ENCODE data around the gene ANXA1. TPM values are rescaled to one million over a fixed set of nuclear protein-coding genes. Genes with fewer than 3 reads are reported as not detected.
"Not testable (repeated sequence)": the region's sequence is repeated elsewhere in the genome, so short reads cannot be mapped to it uniquely, and the experiment has no call there.

Gene ANXA1
- total RNA-seq, 2 experiments from 2014 or later, result 17.9 to 19.9 TPM

DNA sequence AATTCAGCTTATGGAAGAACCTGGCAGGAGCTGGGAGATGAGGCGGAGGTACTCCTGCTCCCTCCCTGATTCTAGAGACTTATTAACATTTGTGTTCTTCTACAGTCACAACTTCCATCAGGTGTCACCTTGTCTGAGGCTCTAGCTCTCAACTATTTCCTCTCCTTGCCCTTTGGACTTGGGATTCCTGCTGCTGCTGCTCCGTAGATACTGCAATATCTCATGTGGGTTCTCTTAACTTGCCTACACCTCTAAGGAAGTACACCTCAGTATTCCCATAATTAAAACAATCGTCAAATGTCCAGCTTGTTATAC lies 21.2 kb downstream of the ANXA1 start:
- Mint-ChIP-seq H3K4me1 (ENCODE audit: low read depth) (peaks cover 9% of the 10 kb centered on the region), H3K4me3 (no peak overlapping the region), H3K9me3 (no peaks in the 10 kb centered on the region), H3K27me3 (ENCODE audit: low read depth) (no peaks in the 10 kb centered on the region), H3K36me3 (ENCODE audit: low read depth) (peaks cover 6% of the 10 kb centered on the region), H3K27ac (no peak overlapping the region)
- CTCF ChIA-PET, result interaction anchor here (0.6 to 1.2 kb wide), 3 partner anchors 61 to 136 kb away, joined by 3 to 4 read pairs (median 3); no protein-coding TSS in a partner anchor
- intact Hi-C loops (cut with micrococcal nuclease), result no loop called here
- DNase-seq, result no peak

DNA sequence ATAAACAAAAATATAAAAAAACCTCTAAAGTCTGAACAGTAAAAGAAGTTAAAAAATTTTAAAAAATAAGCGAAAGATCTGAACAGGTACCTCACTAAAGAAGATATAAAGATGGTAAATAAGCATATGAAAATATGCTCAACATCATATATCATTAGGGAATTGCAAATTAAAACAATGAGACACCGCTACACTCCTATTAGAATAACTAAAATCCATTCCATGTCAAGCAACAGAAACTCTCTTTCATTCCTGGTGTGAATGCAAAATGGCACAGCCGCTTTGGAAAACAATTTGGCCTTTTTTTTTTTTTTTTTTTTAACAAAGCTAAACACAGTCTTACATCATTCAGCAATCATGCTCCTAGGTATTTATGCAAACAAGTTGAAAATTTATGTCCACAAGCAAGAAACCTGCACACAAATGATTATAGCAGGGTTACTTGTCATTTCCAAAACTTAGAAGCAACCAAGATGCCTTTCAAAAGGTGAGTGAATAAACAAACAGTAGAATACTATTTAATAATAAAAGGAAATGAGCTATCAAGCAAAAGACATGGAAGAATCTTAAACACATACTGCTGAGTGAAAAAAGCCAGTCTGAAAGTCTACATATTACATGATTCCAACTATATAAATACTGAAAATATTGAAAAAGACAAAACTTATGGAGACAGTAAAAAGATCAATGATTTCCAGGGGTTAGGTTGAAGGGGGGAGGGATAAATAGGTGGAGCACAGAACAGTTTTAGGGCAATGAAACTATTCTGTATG lies 22.1 kb downstream of the ANXA1 start:
- no peaks in the 10 kb centered on the region for H3K9me3 Mint-ChIP-seq
- intact Hi-C loops (cut with micrococcal nuclease), result no loop called here
- no peaks in the 10 kb centered on the region for H3K36me3 Mint-ChIP-seq (ENCODE audit: low read depth)
- no peak for DNase-seq
- no peak overlapping the region for H3K4me3 Mint-ChIP-seq
- no peak overlapping the region for H3K27ac Mint-ChIP-seq
- H3K27me3 Mint-ChIP-seq (ENCODE audit: low read depth), result no peaks in the 10 kb centered on the region
- H3K4me1 Mint-ChIP-seq (ENCODE audit: low read depth), result peaks cover 5% of the 10 kb centered on the region
- CTCF ChIA-PET, result interaction anchor here (1.2 to 1.7 kb wide), 2 partner anchors 66 to 67 kb away, joined by 3 read pairs; no protein-coding TSS in a partner anchor

DNA sequence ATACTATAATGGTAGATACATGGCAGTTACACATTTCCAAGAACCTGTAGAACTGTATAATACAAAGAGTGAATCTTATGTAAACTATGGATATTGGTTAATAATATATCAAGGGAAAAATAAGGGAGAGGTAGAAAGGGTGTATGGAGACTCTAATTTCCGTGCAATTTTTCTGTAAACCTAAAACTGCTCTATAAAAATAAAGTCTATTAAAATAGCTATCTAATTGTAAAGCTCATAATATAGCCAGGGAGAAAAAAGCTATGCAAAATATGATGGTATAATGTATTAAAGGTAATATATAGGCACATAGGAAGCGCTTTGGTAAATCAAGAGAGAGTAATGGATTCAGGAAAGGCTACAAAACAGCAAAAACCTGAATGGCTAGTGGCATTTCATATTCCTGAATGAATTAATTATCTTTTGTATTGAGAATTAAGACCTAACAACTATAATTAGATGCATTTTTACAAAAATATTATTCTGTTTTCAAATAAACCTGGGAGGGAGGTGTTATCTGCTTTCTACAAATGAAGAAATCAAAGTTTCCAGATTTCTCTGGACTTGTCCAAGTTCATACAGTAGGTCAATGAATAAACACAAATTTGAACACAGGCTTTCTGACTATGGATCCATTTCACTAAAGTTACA lies 22.8 kb downstream of the ANXA1 start:
- no peak overlapping the region for H3K27ac Mint-ChIP-seq
- CTCF ChIA-PET, result interaction anchor here (1.7 kb wide), 1 partner anchor 68 kb away, joined by 3 read pairs; no protein-coding TSS in a partner anchor

DNA sequence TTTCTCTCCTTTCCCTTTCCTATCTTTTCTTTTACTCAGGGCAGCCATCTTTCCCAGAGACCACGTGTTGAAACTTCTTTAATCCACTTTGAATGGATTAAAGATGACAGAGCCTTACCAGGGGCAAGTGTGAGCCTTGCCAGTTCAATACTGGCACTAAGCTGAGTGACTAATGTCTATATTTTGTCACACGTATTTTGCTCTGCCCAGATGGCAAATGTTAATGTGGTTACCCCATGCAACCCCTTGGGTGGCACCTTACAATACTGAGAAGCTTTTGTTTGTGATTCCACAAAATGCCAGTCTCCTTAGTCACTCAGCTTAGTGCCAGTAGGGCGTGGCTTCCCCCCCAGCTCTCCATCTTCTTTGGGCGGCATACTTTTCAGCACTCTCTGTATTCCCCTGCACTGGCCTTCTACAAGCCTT lies 24.8 kb downstream of the ANXA1 start:
- peaks cover 13% of the 10 kb centered on the region for H3K4me1 Mint-ChIP-seq (ENCODE audit: low read depth)
- CTCF ChIA-PET, result interaction anchor here (0.7 to 9.5 kb wide), 7 partner anchors 13 to 1970 kb away, joined by 3 to 167 read pairs (median 4); partner anchors contain the start of gene ANXA1
- intact Hi-C loops (cut with micrococcal nuclease), result no loop called here
- DNase-seq, result no peak
- no peak overlapping the region for H3K4me3 Mint-ChIP-seq
- no peaks in the 10 kb centered on the region for H3K9me3 Mint-ChIP-seq
- H3K27me3 Mint-ChIP-seq (ENCODE audit: low read depth), result no peaks in the 10 kb centered on the region
- H3K36me3 Mint-ChIP-seq (ENCODE audit: low read depth), result no peaks in the 10 kb centered on the region
- no peak overlapping the region for H3K27ac Mint-ChIP-seq

More for the DNA sequence above, 22.8 kb downstream of the ANXA1 start:
- intact Hi-C loops (cut with micrococcal nuclease), result no loop called here
- Mint-ChIP-seq H3K9me3 (no peaks in the 10 kb centered on the region), H3K36me3 (ENCODE audit: low read depth) (no peaks in the 10 kb centered on the region), H3K27me3 (ENCODE audit: low read depth) (no peaks in the 10 kb centered on the region), H3K4me3 (no peak overlapping the region), H3K4me1 (ENCODE audit: low read depth) (peaks cover 9% of the 10 kb centered on the region)
- DNase-seq, result no peak

DNA sequence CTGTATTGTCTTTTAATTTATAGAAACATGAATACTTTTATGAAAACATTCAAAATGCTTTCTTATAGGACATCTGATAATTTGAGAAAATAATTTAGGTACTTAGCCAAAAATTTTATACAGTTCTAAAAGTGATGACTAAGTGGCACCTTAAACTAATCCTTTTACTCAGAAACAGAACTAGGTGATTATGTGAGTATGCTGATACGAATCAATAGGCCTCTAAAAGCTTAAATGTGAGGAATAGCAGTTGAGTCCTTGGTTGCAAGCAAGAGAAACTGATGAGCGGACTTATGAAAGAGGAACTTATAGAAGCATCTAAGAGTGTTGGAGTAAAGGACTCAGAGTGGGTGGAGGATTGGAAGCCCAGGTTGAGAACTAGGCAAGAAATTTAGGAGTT lies 26.4 kb downstream of the ANXA1 start:
- intact Hi-C loops (cut with micrococcal nuclease), result loop anchor here (1.0 to 2.0 kb wide), 2 partner anchors 23 to 46 kb away; no protein-coding TSS in a partner anchor
- CTCF ChIA-PET, result interaction anchor here (0.7 to 9.5 kb wide), 5 partner anchors 23 to 321 kb away, joined by 3 to 167 read pairs (median 4); no protein-coding TSS in a partner anchor
- Mint-ChIP-seq H3K27ac (no peak overlapping the region), H3K27me3 (ENCODE audit: low read depth) (no peaks in the 10 kb centered on the region), H3K9me3 (no peaks in the 10 kb centered on the region), H3K4me1 (ENCODE audit: low read depth) (peaks cover 13% of the 10 kb centered on the region), H3K36me3 (ENCODE audit: low read depth) (no peaks in the 10 kb centered on the region), H3K4me3 (no peak overlapping the region)
- DNase-seq, result no peak

DNA sequence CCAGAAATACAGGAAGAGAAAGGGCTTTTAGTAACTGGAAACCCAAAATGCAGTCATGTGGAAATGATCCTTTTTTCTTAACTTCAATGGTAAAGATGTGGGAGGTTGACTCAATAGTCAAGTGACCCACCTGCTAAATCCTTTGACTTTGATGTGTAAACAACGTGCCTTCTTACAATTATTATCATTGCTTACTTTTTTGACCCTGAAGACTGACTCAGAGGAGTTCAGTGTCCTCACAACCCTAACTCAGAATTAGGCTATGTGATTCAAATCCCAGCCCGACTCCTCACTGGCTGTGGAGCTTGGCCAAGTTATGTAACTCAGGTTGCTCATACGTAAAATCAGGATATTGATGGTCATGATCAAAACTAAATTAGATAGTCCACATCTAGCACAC lies 27.9 kb downstream of the ANXA1 start:
- Mint-ChIP-seq H3K36me3 (ENCODE audit: low read depth) (no peaks in the 10 kb centered on the region), H3K4me1 (ENCODE audit: low read depth) (peaks cover 13% of the 10 kb centered on the region), H3K4me3 (no peak overlapping the region), H3K27me3 (ENCODE audit: low read depth) (no peaks in the 10 kb centered on the region), H3K9me3 (no peaks in the 10 kb centered on the region), H3K27ac (no peak overlapping the region)
- no peak for DNase-seq
- CTCF ChIA-PET, result interaction anchor here (0.6 to 9.5 kb wide), 3 partner anchors 70 to 157 kb away, joined by 3 to 167 read pairs (median 4); no protein-coding TSS in a partner anchor
- intact Hi-C loops (cut with micrococcal nuclease), result loop anchor here (2.0 kb wide), 1 partner anchor 25 kb away; no protein-coding TSS in a partner anchor

DNA sequence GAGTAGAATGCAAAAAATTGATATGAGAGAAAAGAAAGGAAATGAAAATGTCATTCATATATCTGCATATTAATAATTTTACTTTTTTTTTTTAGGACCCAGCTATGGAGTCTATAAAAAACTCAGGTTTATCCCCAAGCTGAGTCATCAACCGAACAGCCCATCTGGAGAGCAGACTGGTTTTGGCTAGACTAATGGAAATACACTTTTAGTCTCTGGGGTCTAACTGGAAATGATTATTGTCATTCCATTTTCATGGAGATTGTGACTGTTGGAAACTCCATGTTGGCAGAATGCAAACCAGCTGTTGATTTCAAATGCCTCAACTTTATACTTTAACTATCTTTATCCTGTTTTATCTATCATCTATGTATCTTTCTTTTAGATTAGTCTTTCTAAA lies 28.7 kb downstream of the ANXA1 start:
- no peak for DNase-seq
- peaks cover 13% of the 10 kb centered on the region for H3K4me1 Mint-ChIP-seq (ENCODE audit: low read depth)
- intact Hi-C loops (cut with micrococcal nuclease), result loop anchor here (10.0 kb wide), 1 partner anchor 896 kb away; no protein-coding TSS in a partner anchor
- CTCF ChIA-PET, result interaction anchor here (0.5 to 9.5 kb wide), 4 partner anchors 71 to 399 kb away, joined by 3 to 167 read pairs (median 4); no protein-coding TSS in a partner anchor
- H3K27ac Mint-ChIP-seq, result no peak overlapping the region
- H3K9me3 Mint-ChIP-seq, result no peaks in the 10 kb centered on the region
- no peaks in the 10 kb centered on the region for H3K27me3 Mint-ChIP-seq (ENCODE audit: low read depth)
- no peaks in the 10 kb centered on the region for H3K36me3 Mint-ChIP-seq (ENCODE audit: low read depth)
- no peak overlapping the region for H3K4me3 Mint-ChIP-seq

DNA sequence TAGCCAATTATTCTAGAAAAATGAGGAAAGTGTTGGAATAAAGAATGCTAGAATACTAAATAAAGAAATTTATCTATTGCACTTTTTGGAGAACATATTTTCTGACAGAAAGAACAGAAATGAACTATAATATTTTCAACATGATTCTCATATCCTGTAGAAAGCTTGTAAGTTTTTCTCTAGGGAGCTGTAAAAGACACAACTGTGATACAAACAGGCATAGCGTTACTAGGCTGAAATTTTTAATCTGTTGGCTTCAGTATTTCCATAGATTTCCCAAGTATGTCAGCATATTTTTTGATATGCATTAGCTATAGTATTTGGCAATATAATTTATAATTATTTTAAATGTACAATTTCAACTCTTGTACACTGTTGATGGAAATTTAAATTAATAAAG lies 31.3 kb downstream of the ANXA1 start:
- CTCF ChIA-PET, result interaction anchor here (1.0 to 9.5 kb wide), 8 partner anchors 20 to 103 kb away, joined by 3 to 167 read pairs (median 4); no protein-coding TSS in a partner anchor
- H3K27ac Mint-ChIP-seq, result no peak overlapping the region
- no peaks in the 10 kb centered on the region for H3K9me3 Mint-ChIP-seq
- H3K4me1 Mint-ChIP-seq (ENCODE audit: low read depth), result peaks cover 11% of the 10 kb centered on the region
- H3K4me3 Mint-ChIP-seq, result no peak overlapping the region
- H3K36me3 Mint-ChIP-seq (ENCODE audit: low read depth), result no peaks in the 10 kb centered on the region
- no peak for DNase-seq
- H3K27me3 Mint-ChIP-seq (ENCODE audit: low read depth), result peaks cover 1% of the 10 kb centered on the region
- intact Hi-C loops (cut with micrococcal nuclease), result loop anchor here (10.0 kb wide), 1 partner anchor 898 kb away; no protein-coding TSS in a partner anchor

DNA sequence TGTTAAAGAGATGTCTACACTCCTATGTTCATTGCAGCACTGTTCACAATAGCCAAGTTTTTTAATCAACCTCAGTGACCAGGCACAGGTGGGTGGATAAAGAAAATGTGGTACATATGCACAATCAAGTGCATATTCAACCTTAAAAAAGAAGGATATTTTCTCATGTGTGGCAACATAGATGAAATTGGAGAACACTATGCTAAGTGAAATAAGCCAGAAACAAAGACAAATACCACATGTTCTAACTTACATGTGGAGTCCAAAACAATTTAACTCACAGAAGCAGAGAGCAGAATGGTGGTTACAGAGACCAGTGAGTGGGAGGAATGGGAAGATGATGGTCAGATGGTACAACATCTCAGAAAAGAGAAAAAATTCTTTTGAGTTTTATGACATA lies 31.8 kb downstream of the ANXA1 start:
- Mint-ChIP-seq H3K27me3 (ENCODE audit: low read depth) (peaks cover 2% of the 10 kb centered on the region), H3K9me3 (no peaks in the 10 kb centered on the region), H3K4me1 (ENCODE audit: low read depth) (peaks cover 8% of the 10 kb centered on the region), H3K4me3 (no peak overlapping the region), H3K27ac (no peak overlapping the region), H3K36me3 (ENCODE audit: low read depth) (no peaks in the 10 kb centered on the region)
- CTCF ChIA-PET, result interaction anchor here (0.8 to 9.5 kb wide), 8 partner anchors 26 to 104 kb away, joined by 3 to 167 read pairs (median 4); no protein-coding TSS in a partner anchor
- DNase-seq, result no peak
- intact Hi-C loops (cut with micrococcal nuclease), result loop anchor here (10.0 kb wide), 1 partner anchor 899 kb away; no protein-coding TSS in a partner anchor

DNA sequence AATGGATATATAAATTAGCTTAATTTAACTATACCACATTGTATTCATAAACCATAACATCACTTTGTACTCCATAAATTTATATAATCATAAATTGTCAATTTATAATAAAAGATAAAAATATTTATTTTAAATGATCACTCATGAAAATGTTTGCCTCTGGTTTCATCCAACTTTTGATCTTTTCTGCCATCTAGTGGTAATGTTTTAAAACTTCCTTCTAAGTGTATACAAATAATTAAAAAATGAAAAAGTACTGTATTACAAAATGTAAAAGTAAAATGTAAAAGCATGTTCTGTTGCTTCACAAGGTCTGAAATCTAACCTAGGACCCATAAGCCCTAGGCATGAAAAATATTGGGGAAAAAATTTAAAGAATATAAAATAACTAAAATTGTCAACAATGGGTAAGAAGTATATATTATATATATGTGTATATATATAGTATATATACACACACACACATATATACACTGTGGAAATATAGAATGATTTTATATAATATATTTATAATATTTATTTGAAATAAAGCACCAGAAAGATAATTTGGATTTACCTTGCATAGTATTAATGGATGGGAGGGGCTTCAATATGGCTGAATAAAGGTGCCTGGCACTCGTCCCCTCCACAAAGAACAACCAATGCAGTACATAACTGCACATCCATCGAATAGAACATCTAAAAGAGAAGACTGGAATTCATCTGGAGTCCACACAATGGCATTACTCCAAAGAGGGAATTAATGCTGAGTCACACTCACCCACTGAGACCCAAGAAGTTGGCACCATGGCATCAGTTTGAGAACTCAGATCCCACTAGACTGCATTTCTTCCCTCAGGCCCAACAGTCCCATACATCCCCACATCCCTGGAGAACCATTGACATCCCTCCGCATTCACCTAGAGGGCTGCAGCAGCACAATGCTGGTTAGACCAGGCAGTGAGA lies 32.5 kb downstream of the ANXA1 start:
- CTCF ChIA-PET, result interaction anchor here (0.8 to 9.5 kb wide), 6 partner anchors 27 to 104 kb away, joined by 3 to 167 read pairs (median 4); no protein-coding TSS in a partner anchor
- no peak overlapping the region for H3K4me3 Mint-ChIP-seq
- H3K4me1 Mint-ChIP-seq (ENCODE audit: low read depth), result peaks cover 6% of the 10 kb centered on the region
- no peak for DNase-seq
- H3K27ac Mint-ChIP-seq, result no peak overlapping the region
- no peaks in the 10 kb centered on the region for H3K9me3 Mint-ChIP-seq
- H3K27me3 Mint-ChIP-seq (ENCODE audit: low read depth), result peaks cover 2% of the 10 kb centered on the region
- no peaks in the 10 kb centered on the region for H3K36me3 Mint-ChIP-seq (ENCODE audit: low read depth)
- intact Hi-C loops (cut with micrococcal nuclease), result loop anchor here (1.0 to 10.0 kb wide), 3 partner anchors 77 to 899 kb away; no protein-coding TSS in a partner anchor

DNA sequence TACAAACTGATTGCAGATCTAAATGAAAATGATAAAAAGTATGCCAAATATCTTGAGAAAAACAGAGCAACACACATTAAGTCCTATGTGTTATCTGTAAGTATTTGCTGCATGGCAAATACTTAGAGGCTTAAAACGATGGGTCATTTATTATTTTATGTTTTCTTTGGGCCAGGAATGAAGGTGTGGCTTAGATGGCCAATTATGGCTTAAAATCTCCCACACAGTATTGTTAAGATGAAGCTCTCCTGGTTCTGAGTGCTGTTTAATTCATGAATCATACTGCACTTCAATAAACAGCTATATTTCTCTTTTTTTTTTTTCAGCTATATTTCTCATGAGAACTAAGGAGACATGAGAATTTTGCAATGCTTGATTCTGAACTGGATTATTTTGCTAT lies 39.4 kb downstream of the ANXA1 start:
- H3K4me3 Mint-ChIP-seq; H3K27ac Mint-ChIP-seq; intact Hi-C loops (cut with micrococcal nuclease); H3K36me3 Mint-ChIP-seq (ENCODE audit: low read depth); H3K9me3 Mint-ChIP-seq; H3K4me1 Mint-ChIP-seq (ENCODE audit: low read depth); H3K27me3 Mint-ChIP-seq (ENCODE audit: low read depth); DNase-seq: not testable (repeated sequence)
- CTCF ChIA-PET, result interaction anchor here (0.6 kb wide), 1 partner anchor 114 kb away, joined by 3 read pairs; no protein-coding TSS in a partner anchor

All from activated naive CD4-positive, alpha-beta T cell treated with anti-CD3 and anti-CD28 coated beads for 36 hours (primary cell).